H1 (cell line): Measurements from ENCODE around the gene FPR3. TPM values are rescaled to one million over a fixed set of nuclear protein-coding genes. Genes with fewer than 3 reads are reported as not detected.

Experiments
- BCL11A ChIP-seq, 2 experiments: IDR thresholded peaks; one replicate each; pipeline ENCODE4 v1.6.1; 2011; ENCODE audit warnings: low read depth in 2 of 2, low read length in 2 of 2, mild to moderate bottlenecking in 2 of 2
- RAD21 ChIP-seq, 2 experiments: IDR thresholded peaks in 1 of 2; conservative IDR thresholded peaks in 1 of 2; 2 replicates each; pipeline ENCODE4 v1.6.1; 2011; ENCODE audit warnings: low read depth in 2 of 2, low read length in 2 of 2, improper control_type of control experiment in 1 of 2, inconsistent platforms in 1 of 2, mild to moderate bottlenecking in 1 of 2, moderate library complexity in 1 of 2
- polyA plus RNA-seq, 7 experiments: library from polyadenylated mRNA; depleted of rRNA in 3 of 7; stranded (reverse) in 5 of 7; unstranded in 2 of 7; fragments of >200 nt in 5 of 7; fragments of 200-250 nt in 2 of 7; gene quantifications; 1 replicate in 5 of 7; 2 replicates in 1 of 7; 4 replicates in 1 of 7; pipeline versions ENCODE4 v1.2.1 to v1.2.3, GENCODE V29; 2011 to 2013; ENCODE audit warnings: missing spikeins in 2 of 7, mixed read lengths in 2 of 7
- total RNA-seq: library from RNA; stranded (reverse); fragmentation: NEBNext Ultra II Directional; extraction: Animal tissue kit (Norgen Biotek cat#: 25700); gene quantifications from 2 replicates; pipeline ENCODE4 v1.2.1, GENCODE V29; 2021
- TF ChIP-seq, protein P1 (sequence below): IDR thresholded peaks from 2 replicates; pipeline ENCODE4 v1.6.1; 2012; ENCODE audit warnings: low read length, inconsistent platforms

Gene FPR3
- total and polyA plus RNA-seq, 2 of the 8 experiments (the other 6 are each of a cell fraction or from before 2014, with no cell fraction given): not detected

DNA sequence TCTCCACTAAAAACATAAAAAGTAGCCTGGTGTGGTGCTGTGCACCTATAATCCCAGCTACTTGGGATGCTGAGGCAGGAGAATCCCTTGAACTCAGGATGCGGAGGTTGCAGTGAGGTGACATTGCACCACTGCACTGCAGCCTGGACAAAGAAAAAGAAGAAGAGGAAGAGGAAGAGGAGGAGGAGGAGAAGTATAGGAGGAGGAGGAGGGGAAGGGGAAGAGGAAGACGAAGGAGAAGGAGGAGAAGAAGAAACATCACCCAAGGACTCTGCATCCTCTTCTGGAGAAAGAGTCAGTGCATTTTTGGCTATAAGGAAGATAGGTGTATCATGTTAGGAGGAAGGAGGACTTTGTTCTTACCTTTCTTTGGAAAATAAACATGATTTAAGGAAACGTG is 13.0 kb upstream of the FPR3 start (continued):
- TF ChIP-seq, protein P1, sequence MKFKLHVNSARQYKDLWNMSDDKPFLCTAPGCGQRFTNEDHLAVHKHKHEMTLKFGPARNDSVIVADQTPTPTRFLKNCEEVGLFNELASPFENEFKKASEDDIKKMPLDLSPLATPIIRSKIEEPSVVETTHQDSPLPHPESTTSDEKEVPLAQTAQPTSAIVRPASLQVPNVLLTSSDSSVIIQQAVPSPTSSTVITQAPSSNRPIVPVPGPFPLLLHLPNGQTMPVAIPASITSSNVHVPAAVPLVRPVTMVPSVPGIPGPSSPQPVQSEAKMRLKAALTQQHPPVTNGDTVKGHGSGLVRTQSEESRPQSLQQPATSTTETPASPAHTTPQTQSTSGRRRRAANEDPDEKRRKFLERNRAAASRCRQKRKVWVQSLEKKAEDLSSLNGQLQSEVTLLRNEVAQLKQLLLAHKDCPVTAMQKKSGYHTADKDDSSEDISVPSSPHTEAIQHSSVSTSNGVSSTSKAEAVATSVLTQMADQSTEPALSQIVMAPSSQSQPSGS: no peak
- TF ChIP-seq BCL11A (IDR thresholded peaks at IDR 0.05; ENCODE audit: low read depth in 2 of 2, low read length in 2 of 2) (no peak), RAD21 (IDR thresholded peaks at IDR 0.05 in 1 of 2, conservative IDR thresholded peaks at IDR 0.05 in 1 of 2; ENCODE audit: low read depth in 2 of 2, low read length in 2 of 2) (no peak)
- TF ChIP-seq, all 59 proteins: peak for 0
